Fibroblast of pulmonary artery (primary cell): Measurements from ENCODE around the gene TRMT44.

Source experiments
- DNase-seq: peaks from one replicate; pipeline ENCODE4 v3.0.0-alpha.2; 2010; ENCODE audit warnings: low read depth
- H3K4me3 ChIP-seq: replicated peaks from 2 replicates; pipeline ENCODE4 v1.5.1; 2011; ENCODE audit warnings: low read depth, mild to moderate bottlenecking, control low read depth, low read length, moderate library complexity
- TF ChIP-seq, protein P1 (sequence below): IDR thresholded peaks from 2 replicates; pipeline ENCODE4 v1.5.1; 2011; ENCODE audit warnings: mild to moderate bottlenecking, control low read depth, low read length, inconsistent platforms; ENCODE audit errors: missing control alignments

The TRMT44 gene

DNA sequence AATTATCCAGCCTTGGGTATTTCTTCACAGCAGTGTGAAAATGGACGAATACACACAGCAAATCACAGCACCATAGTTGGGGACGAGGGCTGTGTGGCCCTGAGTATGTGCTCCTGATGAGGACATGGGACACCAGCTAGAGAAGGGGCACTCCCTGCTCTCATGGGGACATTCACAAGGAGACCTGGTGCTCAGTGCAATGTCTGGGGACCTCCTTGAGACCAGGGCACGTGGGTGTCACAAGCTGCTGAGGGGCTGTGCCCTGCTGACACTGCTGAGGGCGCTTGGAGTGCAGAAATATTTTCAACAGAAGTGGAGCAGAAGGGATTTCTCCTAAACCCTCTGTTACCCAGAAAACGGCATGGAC is 65.4 kb downstream of the TRMT44 start:
- no peak overlapping the region for H3K4me3 ChIP-seq
- TF ChIP-seq, protein P1, sequence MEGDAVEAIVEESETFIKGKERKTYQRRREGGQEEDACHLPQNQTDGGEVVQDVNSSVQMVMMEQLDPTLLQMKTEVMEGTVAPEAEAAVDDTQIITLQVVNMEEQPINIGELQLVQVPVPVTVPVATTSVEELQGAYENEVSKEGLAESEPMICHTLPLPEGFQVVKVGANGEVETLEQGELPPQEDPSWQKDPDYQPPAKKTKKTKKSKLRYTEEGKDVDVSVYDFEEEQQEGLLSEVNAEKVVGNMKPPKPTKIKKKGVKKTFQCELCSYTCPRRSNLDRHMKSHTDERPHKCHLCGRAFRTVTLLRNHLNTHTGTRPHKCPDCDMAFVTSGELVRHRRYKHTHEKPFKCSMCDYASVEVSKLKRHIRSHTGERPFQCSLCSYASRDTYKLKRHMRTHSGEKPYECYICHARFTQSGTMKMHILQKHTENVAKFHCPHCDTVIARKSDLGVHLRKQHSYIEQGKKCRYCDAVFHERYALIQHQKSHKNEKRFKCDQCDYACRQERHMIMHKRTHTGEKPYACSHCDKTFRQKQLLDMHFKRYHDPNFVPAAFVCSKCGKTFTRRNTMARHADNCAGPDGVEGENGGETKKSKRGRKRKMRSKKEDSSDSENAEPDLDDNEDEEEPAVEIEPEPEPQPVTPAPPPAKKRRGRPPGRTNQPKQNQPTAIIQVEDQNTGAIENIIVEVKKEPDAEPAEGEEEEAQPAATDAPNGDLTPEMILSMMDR: no peak
- DNase-seq: no peak

DNA sequence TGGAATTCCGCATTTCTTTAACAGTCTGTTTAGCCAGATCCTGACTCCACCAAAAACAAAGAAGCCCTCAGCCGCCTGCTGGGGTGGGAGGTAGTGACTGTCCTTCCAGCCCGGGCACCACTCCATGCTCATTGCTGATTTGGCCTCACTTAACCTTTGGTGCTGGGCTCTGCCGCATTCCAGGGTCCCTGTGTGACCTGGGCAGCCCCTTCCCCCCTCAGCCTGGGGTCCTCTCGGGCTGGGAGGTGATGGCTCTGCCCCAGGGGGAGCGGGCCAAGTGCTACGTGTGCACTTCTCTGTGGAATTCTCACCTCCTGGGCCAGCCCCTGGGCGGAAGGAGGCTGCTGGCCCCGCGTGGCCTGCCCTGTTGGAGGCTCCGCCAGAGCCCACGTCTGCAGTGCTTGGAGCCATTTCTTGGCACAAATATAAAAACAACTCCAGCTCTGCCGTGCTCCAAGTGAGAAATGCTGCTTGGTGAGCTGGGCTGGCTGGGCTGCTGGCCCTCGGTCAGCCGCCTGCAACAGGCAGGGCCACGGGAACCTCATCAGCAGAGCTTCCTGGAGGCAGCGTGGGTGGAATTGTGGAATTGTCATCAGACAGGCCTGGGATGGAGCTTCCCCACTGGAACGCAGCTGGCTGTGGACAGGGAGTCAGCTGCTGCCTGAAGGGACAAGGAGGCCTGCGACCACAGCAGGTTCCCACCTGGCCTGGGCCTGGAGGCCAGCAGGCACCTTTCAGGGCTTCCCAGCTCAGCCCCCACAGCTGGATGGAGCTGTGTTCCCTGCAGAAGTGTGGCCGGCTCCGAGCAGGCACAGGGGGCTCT is 66.0 kb downstream of the TRMT44 start:
- no peak overlapping the region for H3K4me3 ChIP-seq
- DNase-seq: peak; percentile 7
- TF ChIP-seq, protein P1: no peak

GRCh38 chr4:8507196-8507570 is 66.6 kb downstream of the TRMT44 start:
- no peak for DNase-seq
- no peak overlapping the region for H3K4me3 ChIP-seq
- TF ChIP-seq, protein P1: no peak

- no peak for DNase-seq
- H3K4me3 ChIP-seq: no peak overlapping the region
- TF ChIP-seq, protein P1: no peak
Measured at GRCh38 chr4:8507624-8508023, 67.0 kb downstream of the TRMT44 start.

GRCh38 chr4:8508266-8508665 is 67.7 kb downstream of the TRMT44 start:
- DNase-seq: no peak
- no peak overlapping the region for H3K4me3 ChIP-seq
- TF ChIP-seq, protein P1: no peak

DNA sequence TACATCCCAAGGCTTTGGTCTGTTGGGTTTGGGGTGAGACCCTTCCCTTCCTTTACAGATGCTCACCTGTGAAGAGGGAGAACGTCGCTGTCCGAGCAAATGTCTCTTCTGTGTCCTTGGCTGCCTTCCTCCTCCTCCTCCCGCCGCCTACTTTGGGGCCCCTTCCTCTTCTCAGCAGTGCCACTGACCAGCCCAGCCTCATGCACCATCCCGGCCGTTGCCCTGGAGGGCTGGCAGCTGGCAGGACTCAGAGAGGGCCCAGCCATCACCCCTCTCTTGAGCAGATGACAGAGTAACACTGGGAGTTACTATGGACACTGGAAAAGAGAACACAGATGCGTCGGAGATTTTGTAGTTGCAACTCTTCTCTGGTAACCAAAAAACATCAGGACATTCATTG is 68.2 kb downstream of the TRMT44 start:
- no peak overlapping the region for H3K4me3 ChIP-seq
- TF ChIP-seq, protein P1: no peak
- DNase-seq: no peak
